GM12801 (cell line): ENCODE results near the gene COPB1.

Experiments used
- TF ChIP-seq, protein P1 (sequence below): IDR thresholded peaks from one replicate; pipeline ENCODE4 v1.5.1; 2011; ENCODE audit warnings: control low read depth; ENCODE audit not compliant: insufficient read length; ENCODE audit errors: extremely low read depth

Gene COPB1

DNA sequence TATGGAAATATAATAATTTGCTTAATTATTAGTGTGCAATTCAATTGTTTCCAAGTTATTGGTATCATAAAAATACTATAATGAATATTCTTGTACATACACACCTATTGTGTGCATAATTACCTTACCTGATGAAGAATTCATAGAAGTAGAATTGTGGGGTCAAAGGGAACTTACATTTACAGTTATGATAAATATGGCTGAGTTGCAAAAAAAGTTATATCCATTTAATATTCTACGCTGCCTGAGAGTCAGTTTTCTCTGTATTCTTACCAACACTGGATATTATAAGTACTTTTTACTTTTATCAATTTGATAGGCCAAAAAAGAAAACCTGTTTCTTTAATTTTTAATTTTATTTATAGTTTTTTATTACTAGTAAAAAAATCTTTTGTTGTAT, 22.6 kb upstream of the COPB1 start:
- TF ChIP-seq, protein P1, sequence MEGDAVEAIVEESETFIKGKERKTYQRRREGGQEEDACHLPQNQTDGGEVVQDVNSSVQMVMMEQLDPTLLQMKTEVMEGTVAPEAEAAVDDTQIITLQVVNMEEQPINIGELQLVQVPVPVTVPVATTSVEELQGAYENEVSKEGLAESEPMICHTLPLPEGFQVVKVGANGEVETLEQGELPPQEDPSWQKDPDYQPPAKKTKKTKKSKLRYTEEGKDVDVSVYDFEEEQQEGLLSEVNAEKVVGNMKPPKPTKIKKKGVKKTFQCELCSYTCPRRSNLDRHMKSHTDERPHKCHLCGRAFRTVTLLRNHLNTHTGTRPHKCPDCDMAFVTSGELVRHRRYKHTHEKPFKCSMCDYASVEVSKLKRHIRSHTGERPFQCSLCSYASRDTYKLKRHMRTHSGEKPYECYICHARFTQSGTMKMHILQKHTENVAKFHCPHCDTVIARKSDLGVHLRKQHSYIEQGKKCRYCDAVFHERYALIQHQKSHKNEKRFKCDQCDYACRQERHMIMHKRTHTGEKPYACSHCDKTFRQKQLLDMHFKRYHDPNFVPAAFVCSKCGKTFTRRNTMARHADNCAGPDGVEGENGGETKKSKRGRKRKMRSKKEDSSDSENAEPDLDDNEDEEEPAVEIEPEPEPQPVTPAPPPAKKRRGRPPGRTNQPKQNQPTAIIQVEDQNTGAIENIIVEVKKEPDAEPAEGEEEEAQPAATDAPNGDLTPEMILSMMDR: no peak

DNA sequence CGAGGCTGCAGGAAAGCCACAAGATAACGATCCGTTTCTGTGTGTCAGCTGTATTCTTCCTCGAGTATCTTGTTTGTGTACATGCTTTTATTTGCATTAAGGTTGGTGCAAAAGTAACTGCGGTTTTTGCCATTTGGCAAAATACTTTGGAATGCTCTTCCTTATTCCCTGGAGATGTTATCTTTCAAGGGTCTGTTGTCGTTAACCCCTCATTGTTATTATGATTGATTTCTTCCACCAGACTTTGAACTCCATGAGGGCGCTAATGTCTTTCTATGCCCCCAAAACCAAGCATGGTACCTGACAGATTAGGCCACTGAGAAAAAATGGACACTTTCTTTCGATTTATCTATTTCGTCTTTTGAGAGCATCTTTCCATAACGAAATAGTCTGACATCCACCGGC, 21.1 kb upstream of the COPB1 start:
- TF ChIP-seq, protein P1: no peak

DNA sequence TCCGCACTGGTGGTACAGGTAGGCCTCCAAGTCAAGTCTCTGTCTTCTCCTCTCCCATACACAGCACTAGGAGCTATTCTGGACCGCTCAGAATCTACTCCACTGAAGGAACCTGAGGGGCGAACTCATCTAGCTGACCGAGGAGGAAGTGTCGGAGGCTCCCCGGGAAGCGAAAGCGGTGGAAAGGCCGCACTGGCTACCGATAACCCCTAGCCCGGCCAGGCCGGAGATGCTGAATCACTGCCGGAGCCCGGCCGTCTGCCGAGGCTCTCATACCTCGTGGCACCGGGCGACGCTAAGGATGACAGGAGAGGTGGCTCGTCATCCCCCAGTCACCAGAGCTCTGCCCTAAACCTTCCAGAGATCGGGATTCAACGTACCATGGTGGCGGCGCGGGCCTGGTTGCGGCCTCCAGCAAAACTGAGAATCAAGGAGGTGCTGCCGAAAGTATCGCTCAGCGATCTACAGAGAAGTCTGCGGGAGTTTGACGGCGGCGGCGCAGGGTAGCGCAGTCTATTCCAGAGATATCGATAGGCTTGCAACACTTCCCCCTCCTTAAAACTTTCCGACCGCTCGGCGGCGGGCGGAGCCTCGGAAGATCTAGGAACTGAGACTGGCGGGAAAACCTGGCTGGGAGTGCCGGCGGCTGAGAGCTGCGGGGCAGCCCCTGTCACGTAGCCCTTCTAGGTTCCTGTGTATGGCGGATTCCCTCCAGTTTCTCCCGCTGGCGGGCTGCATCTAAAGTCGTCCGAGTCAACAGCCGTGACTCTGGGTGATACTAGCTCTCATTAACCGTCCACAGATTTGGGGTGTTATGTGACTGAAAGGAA, 20.5 kb upstream of the COPB1 start, which contains the start of gene PSMA1:
Gene PSMA1, minus strand, starts transcription at position 470 of the 830 bp plus-strand sequence. Its CDS starts 87 bp downstream, at position 383.
- TF ChIP-seq, protein P1: no peak

DNA sequence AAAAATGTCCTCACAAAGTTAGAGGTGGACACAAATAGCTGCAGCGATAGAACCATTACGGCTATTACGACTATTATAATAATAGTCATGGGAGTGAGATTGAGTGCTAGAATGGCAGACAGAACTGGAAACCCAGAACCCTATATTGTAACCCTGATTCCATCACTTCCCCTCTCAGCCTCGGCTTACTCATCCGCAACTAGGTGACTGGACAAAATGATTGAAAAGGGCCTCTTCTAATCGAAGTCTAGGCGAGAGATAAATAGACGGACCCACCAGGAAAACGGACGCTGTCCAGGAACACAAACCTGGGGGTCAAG, 19.9 kb upstream of the COPB1 start:
- TF ChIP-seq, protein P1: no peak

DNA sequence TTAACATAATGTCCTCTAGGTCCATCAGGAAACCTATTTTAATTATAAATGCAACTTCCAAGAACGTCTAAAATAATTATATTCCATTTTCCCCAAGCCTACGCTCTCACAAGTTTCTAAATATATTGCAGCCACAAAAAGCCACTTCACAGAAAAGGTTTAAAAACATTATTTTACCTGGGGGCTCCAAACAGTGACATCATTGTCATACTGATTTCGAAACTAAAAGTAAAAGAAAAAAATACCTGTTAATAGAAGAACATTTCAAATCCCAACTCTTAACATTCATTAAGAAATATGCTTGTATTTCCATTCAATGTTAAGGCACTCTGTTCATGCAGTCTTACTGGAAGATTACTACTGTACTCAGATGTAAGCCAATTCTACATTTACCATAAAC, 19.2 kb upstream of the COPB1 start:
- TF ChIP-seq, protein P1: no peak

DNA sequence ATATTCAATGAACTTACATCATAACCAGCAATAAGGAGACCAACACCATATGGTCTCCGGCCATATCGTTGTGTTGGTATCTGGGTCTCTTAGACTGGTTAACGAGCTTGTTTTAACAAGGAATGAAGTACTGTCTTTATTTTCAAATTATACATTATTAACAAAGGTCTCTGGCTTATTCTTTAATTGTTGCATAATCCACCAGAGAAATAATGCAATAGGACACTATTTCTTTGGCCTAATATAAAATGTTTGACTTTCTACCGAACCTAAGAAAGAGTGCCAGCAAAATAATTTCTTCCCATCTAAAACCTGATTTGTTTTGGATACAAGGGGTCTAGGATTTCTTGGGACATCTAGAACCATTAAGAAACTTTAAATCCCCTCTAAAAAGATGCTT, 14.2 kb upstream of the COPB1 start:
- TF ChIP-seq, protein P1: no peak

DNA sequence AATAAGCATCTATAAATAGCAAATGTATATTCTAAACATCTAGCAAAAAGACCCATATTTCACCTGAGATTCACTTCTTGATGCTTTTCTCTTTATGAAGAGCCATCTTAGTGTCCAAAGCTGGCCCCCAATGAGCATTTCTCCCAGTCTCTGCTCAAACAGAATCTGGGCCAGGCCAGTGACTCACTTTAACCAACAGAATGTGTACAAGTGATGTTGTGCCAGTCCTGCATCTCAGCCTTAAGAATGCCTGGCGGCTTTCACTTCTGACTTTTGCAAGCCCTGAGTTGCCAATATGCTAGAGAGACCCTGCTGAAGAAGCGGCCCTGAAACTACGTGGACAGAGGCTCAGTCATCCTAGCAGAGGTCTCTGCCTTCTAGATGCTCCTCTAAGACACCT, 6.9 kb upstream of the COPB1 start:
- TF ChIP-seq, protein P1: no peak
